Mononuclear cell (primary cell): ENCODE results near the gene WDR45. TPM values are rescaled to one million over a fixed set of nuclear protein-coding genes. Genes with fewer than 3 reads are reported as not detected.
A peak's percentile ranks its signal among the peaks of the same experiment; 100 is the strongest.

Source experiments
- H3K27me3 ChIP-seq: 2 replicates; pipeline ENCODE4 v1.6.0; 2011; ENCODE audit warnings: low read length, control low read depth; ENCODE audit not compliant: insufficient read depth
- H3K4me1 ChIP-seq: 2 replicates; pipeline ENCODE4 v1.5.1; 2011; ENCODE audit warnings: mild to moderate bottlenecking, low read length, control low read depth; ENCODE audit not compliant: insufficient read depth
- H3K4me3 ChIP-seq: 2 replicates; pipeline ENCODE4 v1.5.1; 2011; ENCODE audit warnings: mild to moderate bottlenecking, low read length, moderate library complexity
- H3K9me3 ChIP-seq: 2 replicates; pipeline ENCODE4 v1.5.1; 2011; ENCODE audit warnings: low read depth, mild to moderate bottlenecking, control low read depth, low read length
- total RNA-seq: library from RNA; depleted of rRNA; stranded (reverse); fragments of >200 nt; gene quantifications from one replicate; pipeline ENCODE4 v1.2.3, GENCODE V29; 2012

Gene WDR45
- total RNA-seq, 1 donor: 48.7 TPM

GRCh38 chrX:49100704-49101628 is 21.3 kb upstream of the WDR45 start:
- no peaks in the 10 kb centered on the region for H3K27me3 ChIP-seq
- no peaks in the 10 kb centered on the region for H3K9me3 ChIP-seq
- peak overlapping the region; percentile 54 for H3K4me3 ChIP-seq
- peaks cover 15% of the 10 kb centered on the region for H3K4me1 ChIP-seq

- no peaks in the 10 kb centered on the region for H3K27me3 ChIP-seq
- no peaks in the 10 kb centered on the region for H3K9me3 ChIP-seq
- H3K4me1 ChIP-seq: peaks cover 11% of the 10 kb centered on the region
- no peak overlapping the region for H3K4me3 ChIP-seq
Observed at GRCh38 chrX:49096419-49096818, 16.7 kb upstream of the WDR45 start.

- no peaks in the 10 kb centered on the region for H3K9me3 ChIP-seq
- H3K4me1 ChIP-seq: no peaks in the 10 kb centered on the region
- H3K4me3 ChIP-seq: no peak overlapping the region
- no peaks in the 10 kb centered on the region for H3K27me3 ChIP-seq
Observed at GRCh38 chrX:49089553-49089952, 9.9 kb upstream of the WDR45 start.

GRCh38 chrX:49082271-49082871 is 2.7 kb upstream of the WDR45 start:
- Histone ChIP-seq H3K9me3 (no peaks in the 10 kb centered on the region), H3K4me1 (peaks cover 9% of the 10 kb centered on the region), H3K27me3 (no peaks in the 10 kb centered on the region), H3K4me3 (no peak overlapping the region)

GRCh38 chrX:49077941-49078340 is 1.7 kb downstream of the WDR45 start:
- no peaks in the 10 kb centered on the region for H3K9me3 ChIP-seq
- H3K4me3 ChIP-seq: no peak overlapping the region
- H3K27me3 ChIP-seq: no peaks in the 10 kb centered on the region
- peaks cover 15% of the 10 kb centered on the region for H3K4me1 ChIP-seq

- H3K4me1 ChIP-seq: peaks cover 15% of the 10 kb centered on the region
- H3K9me3 ChIP-seq: no peaks in the 10 kb centered on the region
- H3K4me3 ChIP-seq: no peak overlapping the region
- H3K27me3 ChIP-seq: no peaks in the 10 kb centered on the region
Observed at GRCh38 chrX:49075347-49075746, 4.3 kb downstream of the WDR45 start.

- Histone ChIP-seq H3K4me1 (peaks cover 11% of the 10 kb centered on the region), H3K4me3 (peak within 1 kb of the TSS; percentile 41), H3K9me3 (no peaks in the 10 kb centered on the region), H3K27me3 (no peaks in the 10 kb centered on the region)
Observed at GRCh38 chrX:49073601-49074575, 5.8 kb downstream of the WDR45 start, which contains the start of gene PRAF2. Gene PRAF2, minus strand, starts transcription at chrX:49074002. Its CDS starts 15 bp downstream, at chrX:49073987.

- Histone ChIP-seq H3K9me3 (no peaks in the 10 kb centered on the region), H3K4me1 (peaks cover 6% of the 10 kb centered on the region), H3K27me3 (no peaks in the 10 kb centered on the region), H3K4me3 (no peak overlapping the region)
Observed at GRCh38 chrX:49072712-49073095, 7.0 kb downstream of the WDR45 start.

- Histone ChIP-seq H3K4me1 (peaks cover 6% of the 10 kb centered on the region), H3K9me3 (no peaks in the 10 kb centered on the region), H3K4me3 (no peak overlapping the region), H3K27me3 (no peaks in the 10 kb centered on the region)
Observed at GRCh38 chrX:49071877-49072711, 7.6 kb downstream of the WDR45 start.

GRCh38 chrX:49070988-49071387 is 8.7 kb downstream of the WDR45 start:
- peaks cover 6% of the 10 kb centered on the region for H3K4me1 ChIP-seq
- no peak overlapping the region for H3K4me3 ChIP-seq
- H3K9me3 ChIP-seq: no peaks in the 10 kb centered on the region
- no peaks in the 10 kb centered on the region for H3K27me3 ChIP-seq

- Histone ChIP-seq H3K4me1 (peaks cover 6% of the 10 kb centered on the region), H3K27me3 (no peaks in the 10 kb centered on the region), H3K4me3 (no peak overlapping the region), H3K9me3 (no peaks in the 10 kb centered on the region)
Observed at GRCh38 chrX:49069038-49069437, 10.6 kb downstream of the WDR45 start.

GRCh38 chrX:49067285-49068120 is 12.2 kb downstream of the WDR45 start:
- Histone ChIP-seq H3K9me3 (no peaks in the 10 kb centered on the region), H3K4me3 (no peak overlapping the region), H3K27me3 (no peaks in the 10 kb centered on the region), H3K4me1 (no peaks in the 10 kb centered on the region)

- Histone ChIP-seq H3K4me1 (no peaks in the 10 kb centered on the region), H3K27me3 (no peaks in the 10 kb centered on the region), H3K9me3 (no peaks in the 10 kb centered on the region), H3K4me3 (no peak overlapping the region)
Observed at GRCh38 chrX:49066690-49067089, 13.0 kb downstream of the WDR45 start.
